OCI-LY7 (cell line): ENCODE results near the gene TMPRSS7. TPM values are rescaled to one million over a fixed set of nuclear protein-coding genes. Genes with fewer than 3 reads are reported as not detected.

Experiments used
- BruUV-seq: library from RNA; stranded (reverse); fragments of 400-500 nt; replicated peaks from 2 replicates; lab custom pipeline; 2021; lab: Mats Ljungman, UMichigan
- CTCF ChIA-PET: fragments of 300-600 bp; sonication (Branson Sonifier 250); formaldehyde crosslinking; loops from one replicate; lab custom pipeline; 2022; ENCODE audit warnings: antibody characterized with exemption; ENCODE audit not compliant: unreplicated experiment; lab: Charles Lee
- POLR2A ChIA-PET: fragments of 300-600 bp; sonication (Branson Sonifier 250); formaldehyde crosslinking; loops from one replicate; lab custom pipeline; 2022; ENCODE audit warnings: antibody characterized with exemption; lab: Charles Lee
- DNase-seq: peaks from one replicate; pipeline ENCODE4 v3.0.0-alpha.2; 2015; ENCODE audit warnings: low spot score
- H2AFZ ChIP-seq: fragments of 200-600 bp; sonication (generic), shearing (Covaris generic); 2 replicates; pipeline ENCODE4 v1.6.1; 2014; ENCODE audit warnings: mild to moderate bottlenecking, antibody characterized with exemption, low read length, moderate library complexity
- H3K27ac ChIP-seq: fragments of 200-600 bp; sonication (generic); 2 replicates; pipeline ENCODE4 v1.5.1; 2014; ENCODE audit warnings: mixed run types, low read depth, mild to moderate bottlenecking, moderate library complexity, low read length, inconsistent platforms; ENCODE audit not compliant: poor library complexity, severe bottlenecking
- H3K36me3 ChIP-seq: fragments of 200-600 bp; sonication (generic); 2 replicates; pipeline ENCODE4 v1.6.1; 2014; ENCODE audit warnings: mild to moderate bottlenecking, antibody characterized with exemption, low read length, moderate library complexity, mixed read lengths; ENCODE audit not compliant: insufficient read depth
- H3K4me1 ChIP-seq: fragments of 200-600 bp; sonication (generic); 2 replicates; pipeline ENCODE4 v1.5.1; 2014; ENCODE audit warnings: mild to moderate bottlenecking, low read length; ENCODE audit not compliant: insufficient read depth, poor library complexity, severe bottlenecking
- H3K4me2 ChIP-seq: fragments of 200-600 bp; sonication (generic); 2 replicates; pipeline ENCODE4 v1.6.1; 2014; ENCODE audit warnings: mild to moderate bottlenecking, low read length
- H3K4me3 ChIP-seq: fragments of 200-600 bp; sonication (generic); 2 replicates; pipeline ENCODE4 v1.5.1; 2014; ENCODE audit warnings: mild to moderate bottlenecking, low read depth, low read length; ENCODE audit not compliant: poor library complexity, severe bottlenecking
- H3K79me2 ChIP-seq: fragments of 200-600 bp; sonication (generic); 2 replicates; pipeline ENCODE4 v1.6.1; 2016; ENCODE audit warnings: low read depth, mild to moderate bottlenecking, low read length, moderate library complexity, mixed read lengths; ENCODE audit not compliant: insufficient read depth
- H3K9me2 ChIP-seq: fragments of 200-600 bp; sonication (generic); 2 replicates; pipeline ENCODE4 v1.6.1; 2016; ENCODE audit warnings: mild to moderate bottlenecking, low read length, mixed read lengths; ENCODE audit not compliant: insufficient read depth
- H3K9me3 ChIP-seq: fragments of 200-600 bp; sonication (generic); 2 replicates; pipeline ENCODE4 v1.6.1; 2014; ENCODE audit warnings: mild to moderate bottlenecking, mixed run types, low read length, mixed read lengths
- H4K20me1 ChIP-seq: fragments of 200-600 bp; sonication (generic); 2 replicates; pipeline ENCODE4 v1.6.1; 2014; ENCODE audit warnings: mild to moderate bottlenecking, antibody characterized with exemption, low read length, moderate library complexity, mixed read lengths; ENCODE audit not compliant: insufficient read depth
- EZH2phosphoT487 ChIP-seq: fragments of 200-600 bp; sonication (generic); IDR thresholded peaks from 2 replicates; pipeline ENCODE4 v1.6.1; 2018; ENCODE audit warnings: low read depth, borderline replicate concordance, mild to moderate bottlenecking, mixed run types, antibody characterized with exemption, low read length, moderate library complexity, mixed read lengths
- intact Hi-C: fragments of 100-400 bp; cut with micrococcal nuclease; formaldehyde crosslinking; loops from one replicate; pipeline ENCODE4 v1.10.0; 2022; ENCODE audit not compliant: unreplicated experiment
- total RNA-seq, 2 experiments: library from RNA; depleted of rRNA in 1 of 2; stranded (reverse); fragments of >200 nt in 1 of 2; shearing (Covaris generic) in 1 of 2; gene quantifications; 2 replicates each; pipeline ENCODE4 v1.2.3, GENCODE V29; 2014 to 2022
- TF ChIP-seq, protein P1 (sequence below): fragments of 200-600 bp; sonication (generic); conservative IDR thresholded peaks from 2 replicates; pipeline ENCODE4 v1.5.1; 2014; ENCODE audit warnings: mild to moderate bottlenecking, antibody characterized with exemption, low read length, moderate library complexity, mixed read lengths

TMPRSS7 gene
- total RNA-seq, 2 experiments from 2014 or later, result not detected

DNA sequence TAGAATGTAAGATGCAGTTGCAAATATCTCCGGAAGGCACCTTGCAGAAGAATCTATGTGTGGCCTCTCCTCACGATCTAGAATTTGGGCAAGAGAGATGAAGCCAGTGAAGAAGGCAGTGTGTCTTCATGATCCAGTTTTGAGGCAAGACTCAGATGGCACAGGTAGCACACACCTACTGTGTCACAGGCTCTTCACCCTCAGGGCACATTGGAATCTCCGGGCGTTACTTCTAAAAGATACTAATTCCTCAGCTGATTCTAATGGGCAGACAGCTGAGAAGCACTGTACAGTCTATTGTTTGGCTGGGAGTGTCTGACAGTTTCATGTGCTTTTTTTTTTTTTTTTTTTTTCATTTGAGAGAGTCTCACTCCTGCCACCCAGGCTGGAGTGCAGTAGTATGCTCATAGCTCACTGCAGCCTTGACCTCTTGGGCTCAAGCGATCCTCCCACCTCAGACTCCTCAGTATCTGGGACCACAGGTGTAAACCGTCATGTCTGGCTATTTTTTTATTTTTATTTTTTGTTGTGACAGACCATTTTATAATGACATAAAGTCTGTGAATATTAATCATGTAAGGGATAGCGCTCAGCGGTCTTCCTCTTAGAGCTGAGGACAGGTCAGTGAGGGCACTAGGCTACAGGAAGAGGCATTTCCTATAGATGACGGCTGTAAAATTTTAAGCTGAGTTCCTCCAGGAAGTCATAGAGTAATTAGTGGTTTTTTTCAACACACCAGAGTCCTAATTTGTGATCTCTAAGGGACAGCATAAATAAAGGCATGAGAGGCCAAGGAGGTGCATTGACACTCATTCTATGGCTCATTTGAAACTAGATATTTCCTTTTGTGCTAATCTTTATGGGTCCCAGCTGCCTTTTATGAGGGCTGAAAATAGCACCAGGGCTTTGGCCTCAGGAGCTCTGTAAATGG is 55.7 kb downstream of the TMPRSS7 start:
- Histone ChIP-seq H3K79me2 (peaks cover 12% of the 10 kb centered on the region; the same call in 1 of the 2 replicates), H2AFZ (peak overlapping the region; percentile 26; the same call in 1 of the 2 replicates), H4K20me1 (no peaks in the 10 kb centered on the region), H3K4me1 (peaks cover 71% of the 10 kb centered on the region), H3K4me2 (peak overlapping the region; percentile 62), H3K9me2 (no peaks in the 10 kb centered on the region), H3K36me3 (peaks cover 8% of the 10 kb centered on the region), H3K4me3 (peak overlapping the region; percentile 38), H3K9me3 (no peaks in the 10 kb centered on the region), H3K27ac (peak overlapping the region; percentile 69)
- POLR2A ChIA-PET, result interaction anchor here (0.6 to 2.3 kb wide), 15 partner anchors 12 to 1737 kb away, joined by 3 to 11 read pairs (median 4); partner anchors contain the start of gene SLC9C1
- CTCF ChIA-PET, result interaction anchor here (0.5 kb wide), 1 partner anchor 51 kb away, joined by 3 read pairs; no protein-coding TSS in a partner anchor
- BruUV-seq, result no TSS peak
- peak; percentile 55 for DNase-seq
- TF ChIP-seq EZH2phosphoT487, result no peak
- intact Hi-C loops, result no loop called here

GRCh38 chr3:112090887-112091586 is 56.5 kb downstream of the TMPRSS7 start:
- CTCF ChIA-PET, result interaction anchor here (0.5 kb wide), 1 partner anchor 52 kb away, joined by 3 read pairs; no protein-coding TSS in a partner anchor
- Histone ChIP-seq H2AFZ (peak overlapping the region; percentile 26; the same call in 1 of the 2 replicates), H3K4me3 (peak overlapping the region; percentile 38), H3K79me2 (peaks cover 12% of the 10 kb centered on the region; the same call in 1 of the 2 replicates), H3K36me3 (peaks cover 9% of the 10 kb centered on the region), H3K27ac (peak overlapping the region; percentile 69), H3K9me2 (no peaks in the 10 kb centered on the region), H4K20me1 (no peaks in the 10 kb centered on the region), H3K4me2 (peak overlapping the region; percentile 62), H3K4me1 (peaks cover 65% of the 10 kb centered on the region), H3K9me3 (no peaks in the 10 kb centered on the region)
- BruUV-seq, result no TSS peak
- POLR2A ChIA-PET, result interaction anchor here (0.9 to 2.3 kb wide), 7 partner anchors 13 to 43 kb away, joined by 3 to 9 read pairs (median 4); no protein-coding TSS in a partner anchor
- TF ChIP-seq EZH2phosphoT487, result no peak
- TF ChIP-seq, protein P1, sequence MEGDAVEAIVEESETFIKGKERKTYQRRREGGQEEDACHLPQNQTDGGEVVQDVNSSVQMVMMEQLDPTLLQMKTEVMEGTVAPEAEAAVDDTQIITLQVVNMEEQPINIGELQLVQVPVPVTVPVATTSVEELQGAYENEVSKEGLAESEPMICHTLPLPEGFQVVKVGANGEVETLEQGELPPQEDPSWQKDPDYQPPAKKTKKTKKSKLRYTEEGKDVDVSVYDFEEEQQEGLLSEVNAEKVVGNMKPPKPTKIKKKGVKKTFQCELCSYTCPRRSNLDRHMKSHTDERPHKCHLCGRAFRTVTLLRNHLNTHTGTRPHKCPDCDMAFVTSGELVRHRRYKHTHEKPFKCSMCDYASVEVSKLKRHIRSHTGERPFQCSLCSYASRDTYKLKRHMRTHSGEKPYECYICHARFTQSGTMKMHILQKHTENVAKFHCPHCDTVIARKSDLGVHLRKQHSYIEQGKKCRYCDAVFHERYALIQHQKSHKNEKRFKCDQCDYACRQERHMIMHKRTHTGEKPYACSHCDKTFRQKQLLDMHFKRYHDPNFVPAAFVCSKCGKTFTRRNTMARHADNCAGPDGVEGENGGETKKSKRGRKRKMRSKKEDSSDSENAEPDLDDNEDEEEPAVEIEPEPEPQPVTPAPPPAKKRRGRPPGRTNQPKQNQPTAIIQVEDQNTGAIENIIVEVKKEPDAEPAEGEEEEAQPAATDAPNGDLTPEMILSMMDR, result no peak
- intact Hi-C loops, result no loop called here
- DNase-seq, result peak; percentile 19
